Tibial nerve (tissue), 4 donors: ENCODE data around the gene ZBTB47.

Source experiments
- CTCF ChIP-seq, 5 experiments: fragments of 200-600 bp in 3 of 5; fragments of 450-650 bp in 2 of 5; sonication (generic) in 3 of 5; IDR thresholded peaks; one replicate each; pipeline ENCODE4 v1.5.1; 2016 to 2019; ENCODE audit warnings: antibody characterized with exemption in 5 of 5, mild to moderate bottlenecking in 3 of 5, moderate library complexity in 2 of 5
- EP300 ChIP-seq, 2 donors: sonication (generic); formaldehyde crosslinking; IDR thresholded peaks; one replicate each; pipeline ENCODE4 v1.6.1; 2017; ENCODE audit warnings: antibody characterized with exemption in 2 of 2, mild to moderate bottlenecking in 1 of 2
- POLR2A ChIP-seq, 2 donors: fragments of 450-650 bp; IDR thresholded peaks; one replicate each; pipeline ENCODE4 v1.6.1; 2017; ENCODE audit warnings: antibody characterized with exemption in 2 of 2, mild to moderate bottlenecking in 2 of 2, moderate library complexity in 2 of 2

- no peak for TF ChIP-seq CTCF (IDR thresholded peaks at IDR 0.05)
- no peak for TF ChIP-seq EP300 (IDR thresholded peaks at IDR 0.05)
- no peak for TF ChIP-seq POLR2A (IDR thresholded peaks at IDR 0.05)
Measured at GRCh38 chr3:42712688-42713372, 59.3 kb downstream of the ZBTB47 start.
